Body of pancreas (tissue), 4 donors: ENCODE measurements around the gene CDKN2B-AS1.

ENCODE experiments used
- CTCF ChIP-seq, 7 experiments: fragments of 450-650 bp in 4 of 7; fragments of 200-600 bp in 3 of 7; sonication (generic) in 3 of 7; IDR thresholded peaks; one replicate each; pipeline ENCODE4 v1.5.1; 2016 to 2019; ENCODE audit warnings: antibody characterized with exemption in 7 of 7
- POLR2A ChIP-seq, 3 donors: fragments of 450-650 bp; IDR thresholded peaks; one replicate each; pipeline ENCODE4 v1.6.1; 2016; ENCODE audit warnings: antibody characterized with exemption in 3 of 3, mild to moderate bottlenecking in 2 of 3

- TF ChIP-seq CTCF (IDR thresholded peaks at IDR 0.05) (no peak), POLR2A (IDR thresholded peaks at IDR 0.05) (no peak)
Observed at GRCh38 chr9:22033012-22033630, 38.5 kb downstream of the CDKN2B-AS1 start.
